HEK293 (cell line): ENCODE data around the gene HJURP.

Experiments
- CTCF ChIA-PET: fragments of 350-600 bp; formaldehyde crosslinking; extraction: SDS; loops from one replicate; lab custom pipeline; 2021; ENCODE audit warnings: antibody characterized with exemption; lab: Yijun Ruan, JAX
- POLR2A ChIA-PET: fragments of 300-600 bp; formaldehyde crosslinking; extraction: SDS; loops from one replicate; lab custom pipeline; 2020; ENCODE audit warnings: antibody characterized with exemption, inconsistent platforms; lab: Yijun Ruan, JAX
- H3K27ac ChIP-seq: fragments of 200-500 bp; sonication (Bioruptor generic); 2 replicates; pipeline ENCODE4 v1.5.1; 2014; ENCODE audit warnings: low read depth, low read length, control low read depth, inconsistent platforms; ENCODE audit errors: extremely low read depth
- H3K36me3 ChIP-seq, 2 experiments: fragments of 200-500 bp in 1 of 2; sonication (Bioruptor generic) in 1 of 2; 1 replicate in 1 of 2; 2 replicates in 1 of 2; pipeline ENCODE4 v1.5.1; 2014 to 2017; ENCODE audit warnings: inconsistent platforms in 2 of 2, low read length in 2 of 2; ENCODE audit not compliant: control insufficient read depth in 2 of 2, insufficient read depth in 1 of 2
- H3K4me1 ChIP-seq: fragments of 200-500 bp; sonication (Bioruptor generic); 2 replicates; pipeline ENCODE4 v1.5.1; 2014; ENCODE audit warnings: mild to moderate bottlenecking, low read length, inconsistent platforms; ENCODE audit not compliant: control insufficient read depth, insufficient read depth
- H3K4me3 ChIP-seq: 2 replicates; pipeline ENCODE4 v1.5.1; 2011; ENCODE audit warnings: low read depth, mild to moderate bottlenecking, control low read depth, low read length, moderate library complexity
- H3K9me3 ChIP-seq: fragments of 200-500 bp; sonication (Bioruptor generic); 2 replicates; pipeline ENCODE4 v1.5.1; 2014; ENCODE audit warnings: low read depth, low read length, inconsistent platforms; ENCODE audit not compliant: control insufficient read depth, insufficient read depth
- BCL11B ChIP-seq: fragments of 450-650 bp; formaldehyde crosslinking; IDR thresholded peaks from 2 replicates; pipeline ENCODE4 v1.5.1; 2016; ENCODE audit warnings: low read depth, missing biosample characterization, missing genetic modification characterization
- SP3 ChIP-seq: fragments of 450-650 bp; formaldehyde crosslinking; IDR thresholded peaks from 2 replicates; pipeline ENCODE4 v1.5.1; 2016; ENCODE audit warnings: missing biosample characterization, missing genetic modification characterization
- SP7 ChIP-seq: fragments of 450-650 bp; formaldehyde crosslinking; IDR thresholded peaks from 2 replicates; pipeline ENCODE4 v1.5.1; 2016; ENCODE audit warnings: missing biosample characterization, missing genetic modification characterization
- TCF7L2 ChIP-seq: IDR thresholded peaks from 2 replicates; pipeline ENCODE4 v1.6.1; 2011; ENCODE audit warnings: low read depth, mild to moderate bottlenecking, inconsistent platforms, low read length, moderate library complexity, borderline replicate concordance
- WT1 ChIP-seq: fragments of 450-650 bp; formaldehyde crosslinking; IDR thresholded peaks from 2 replicates; pipeline ENCODE4 v1.5.1; 2016; ENCODE audit warnings: missing biosample characterization, missing genetic modification characterization
- ZNF140 ChIP-seq: fragments of 450-650 bp; formaldehyde crosslinking; IDR thresholded peaks from 2 replicates; pipeline ENCODE4 v1.5.1; 2016; ENCODE audit warnings: missing biosample characterization, missing genetic modification characterization
- ZNF211 ChIP-seq: fragments of 450-650 bp; formaldehyde crosslinking; IDR thresholded peaks from 2 replicates; pipeline ENCODE4 v1.5.1; 2016; ENCODE audit warnings: low read depth, missing biosample characterization, missing genetic modification characterization
- ZNF239 ChIP-seq: fragments of 450-650 bp; formaldehyde crosslinking; IDR thresholded peaks from 2 replicates; pipeline ENCODE4 v1.5.1; 2016; ENCODE audit warnings: missing biosample characterization, missing genetic modification characterization
- ZNF341 ChIP-seq: fragments of 450-650 bp; formaldehyde crosslinking; IDR thresholded peaks from 2 replicates; pipeline ENCODE4; 2016; ENCODE audit warnings: low read depth, missing biosample characterization, missing genetic modification characterization
- ZNF391 ChIP-seq: fragments of 450-650 bp; formaldehyde crosslinking; IDR thresholded peaks from 2 replicates; pipeline ENCODE4 v1.5.1; 2016; ENCODE audit warnings: low read depth, missing biosample characterization, missing genetic modification characterization, borderline replicate concordance
- ZNF404 ChIP-seq: fragments of 450-650 bp; formaldehyde crosslinking; IDR thresholded peaks from 2 replicates; pipeline ENCODE4 v1.5.1; 2017; ENCODE audit warnings: missing biosample characterization, missing genetic modification characterization
- ZNF423 ChIP-seq: fragments of 450-650 bp; formaldehyde crosslinking; IDR thresholded peaks from 2 replicates; pipeline ENCODE4 v1.5.1; 2016; ENCODE audit warnings: missing biosample characterization, missing genetic modification characterization
- ZNF600 ChIP-seq: fragments of 450-650 bp; formaldehyde crosslinking; IDR thresholded peaks from 2 replicates; pipeline ENCODE4 v1.5.1; 2016; ENCODE audit warnings: missing biosample characterization, missing genetic modification characterization
- ZNF843 ChIP-seq: fragments of 450-650 bp; formaldehyde crosslinking; IDR thresholded peaks from 2 replicates; pipeline ENCODE4 v1.5.1; 2016; ENCODE audit warnings: missing biosample characterization, missing genetic modification characterization
- ZSCAN18 ChIP-seq: fragments of 450-650 bp; formaldehyde crosslinking; IDR thresholded peaks from 2 replicates; pipeline ENCODE4 v1.5.1; 2016; ENCODE audit warnings: missing biosample characterization, missing genetic modification characterization
- ZSCAN23 ChIP-seq: fragments of 450-650 bp; formaldehyde crosslinking; IDR thresholded peaks from 2 replicates; pipeline ENCODE4 v1.5.1; 2016; ENCODE audit warnings: missing biosample characterization, missing genetic modification characterization
- TF ChIP-seq, protein P1 (sequence below): IDR thresholded peaks from 2 replicates; pipeline ENCODE4 v1.6.1; 2011; ENCODE audit warnings: mild to moderate bottlenecking, low read depth, low read length, borderline replicate concordance
- TF ChIP-seq, protein P2 (sequence below): sonication (generic); formaldehyde crosslinking; IDR thresholded peaks from 2 replicates; pipeline ENCODE4 v1.8.1; 2022; ENCODE audit warnings: mild to moderate bottlenecking, moderate library complexity, missing genetic modification reagents
- TF ChIP-seq, protein P3 (sequence below): fragments of 450-650 bp; formaldehyde crosslinking; IDR thresholded peaks from 2 replicates; pipeline ENCODE4 v1.5.1; 2016; ENCODE audit warnings: missing biosample characterization, missing genetic modification characterization
- TF ChIP-seq, protein P4 (sequence below): fragments of 450-650 bp; formaldehyde crosslinking; IDR thresholded peaks from 2 replicates; pipeline ENCODE4 v1.5.1; 2017; ENCODE audit warnings: missing biosample characterization, mild to moderate bottlenecking, missing genetic modification characterization, moderate library complexity

The HJURP gene

GRCh38 chr2:233854241-233854981 is at the start of gene HJURP (continued):
- TF ChIP-seq SP3 (peak; percentile 92), SP7 (peak; percentile 59), ZNF391 (tag by site-specific recombination) (peak; percentile 47; the same call in 1 of the 2 replicates), ZSCAN18 (tag by site-specific recombination) (no peak), ZNF843 (tag by site-specific recombination) (no peak), ZNF211 (no peak), ZNF423 (tag by site-specific recombination) (no peak), TCF7L2 (no peak), ZNF404 (tag by site-specific recombination) (no peak), BCL11B (peak; percentile 89), ZSCAN23 (tag by site-specific recombination) (no peak), ZNF341 (tag by site-specific recombination) (peak; percentile 62)
- TF ChIP-seq, protein P1, sequence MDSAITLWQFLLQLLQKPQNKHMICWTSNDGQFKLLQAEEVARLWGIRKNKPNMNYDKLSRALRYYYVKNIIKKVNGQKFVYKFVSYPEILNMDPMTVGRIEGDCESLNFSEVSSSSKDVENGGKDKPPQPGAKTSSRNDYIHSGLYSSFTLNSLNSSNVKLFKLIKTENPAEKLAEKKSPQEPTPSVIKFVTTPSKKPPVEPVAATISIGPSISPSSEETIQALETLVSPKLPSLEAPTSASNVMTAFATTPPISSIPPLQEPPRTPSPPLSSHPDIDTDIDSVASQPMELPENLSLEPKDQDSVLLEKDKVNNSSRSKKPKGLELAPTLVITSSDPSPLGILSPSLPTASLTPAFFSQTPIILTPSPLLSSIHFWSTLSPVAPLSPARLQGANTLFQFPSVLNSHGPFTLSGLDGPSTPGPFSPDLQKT, result peak; percentile 37; the same call in 1 of the 2 replicates
- TF ChIP-seq, protein P2, sequence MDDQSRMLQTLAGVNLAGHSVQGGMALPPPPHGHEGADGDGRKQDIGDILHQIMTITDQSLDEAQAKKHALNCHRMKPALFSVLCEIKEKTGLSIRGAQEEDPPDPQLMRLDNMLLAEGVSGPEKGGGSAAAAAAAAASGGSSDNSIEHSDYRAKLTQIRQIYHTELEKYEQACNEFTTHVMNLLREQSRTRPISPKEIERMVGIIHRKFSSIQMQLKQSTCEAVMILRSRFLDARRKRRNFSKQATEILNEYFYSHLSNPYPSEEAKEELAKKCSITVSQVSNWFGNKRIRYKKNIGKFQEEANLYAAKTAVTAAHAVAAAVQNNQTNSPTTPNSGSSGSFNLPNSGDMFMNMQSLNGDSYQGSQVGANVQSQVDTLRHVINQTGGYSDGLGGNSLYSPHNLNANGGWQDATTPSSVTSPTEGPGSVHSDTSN (CRISPR knock-in tag), result no peak
- TF ChIP-seq, protein P3, sequence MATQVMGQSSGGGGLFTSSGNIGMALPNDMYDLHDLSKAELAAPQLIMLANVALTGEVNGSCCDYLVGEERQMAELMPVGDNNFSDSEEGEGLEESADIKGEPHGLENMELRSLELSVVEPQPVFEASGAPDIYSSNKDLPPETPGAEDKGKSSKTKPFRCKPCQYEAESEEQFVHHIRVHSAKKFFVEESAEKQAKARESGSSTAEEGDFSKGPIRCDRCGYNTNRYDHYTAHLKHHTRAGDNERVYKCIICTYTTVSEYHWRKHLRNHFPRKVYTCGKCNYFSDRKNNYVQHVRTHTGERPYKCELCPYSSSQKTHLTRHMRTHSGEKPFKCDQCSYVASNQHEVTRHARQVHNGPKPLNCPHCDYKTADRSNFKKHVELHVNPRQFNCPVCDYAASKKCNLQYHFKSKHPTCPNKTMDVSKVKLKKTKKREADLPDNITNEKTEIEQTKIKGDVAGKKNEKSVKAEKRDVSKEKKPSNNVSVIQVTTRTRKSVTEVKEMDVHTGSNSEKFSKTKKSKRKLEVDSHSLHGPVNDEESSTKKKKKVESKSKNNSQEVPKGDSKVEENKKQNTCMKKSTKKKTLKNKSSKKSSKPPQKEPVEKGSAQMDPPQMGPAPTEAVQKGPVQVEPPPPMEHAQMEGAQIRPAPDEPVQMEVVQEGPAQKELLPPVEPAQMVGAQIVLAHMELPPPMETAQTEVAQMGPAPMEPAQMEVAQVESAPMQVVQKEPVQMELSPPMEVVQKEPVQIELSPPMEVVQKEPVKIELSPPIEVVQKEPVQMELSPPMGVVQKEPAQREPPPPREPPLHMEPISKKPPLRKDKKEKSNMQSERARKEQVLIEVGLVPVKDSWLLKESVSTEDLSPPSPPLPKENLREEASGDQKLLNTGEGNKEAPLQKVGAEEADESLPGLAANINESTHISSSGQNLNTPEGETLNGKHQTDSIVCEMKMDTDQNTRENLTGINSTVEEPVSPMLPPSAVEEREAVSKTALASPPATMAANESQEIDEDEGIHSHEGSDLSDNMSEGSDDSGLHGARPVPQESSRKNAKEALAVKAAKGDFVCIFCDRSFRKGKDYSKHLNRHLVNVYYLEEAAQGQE, result 0 out of 2 replicates have a peak, but pooled peaks have one; percentile 6

DNA sequence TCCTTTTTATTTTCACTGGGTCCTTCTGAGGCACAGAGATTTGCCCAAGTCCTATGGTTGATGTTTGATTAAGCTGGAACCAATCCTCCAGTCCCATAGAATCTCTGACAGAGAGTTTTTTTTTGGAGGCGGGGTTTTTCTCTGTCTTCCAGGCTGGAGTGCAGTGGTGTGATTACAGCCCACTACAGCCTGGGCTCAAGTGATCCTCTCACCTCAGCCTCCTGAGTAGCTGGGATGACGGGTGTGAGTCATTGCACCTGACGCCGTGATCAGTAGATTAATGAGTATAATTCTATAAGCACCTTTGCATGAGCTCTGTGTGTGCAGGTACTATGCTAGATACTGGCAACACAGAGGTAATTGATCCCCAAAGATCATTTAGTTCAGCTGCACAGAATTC is 47.5 kb upstream of the HJURP start:
- ChIA-PET CTCF (interaction anchor here (0.6 kb wide), 1 partner anchor 13 kb away, joined by 4 read pairs; no protein-coding TSS in a partner anchor), POLR2A (no interaction called here)
- no peak overlapping the region for H3K4me3 ChIP-seq
- no peaks in the 10 kb centered on the region for H3K36me3 ChIP-seq
- H3K9me3 ChIP-seq, result no peaks in the 10 kb centered on the region
- H3K4me1 ChIP-seq, result no peaks in the 10 kb centered on the region
- TF ChIP-seq ZNF239 (no peak), ZNF140 (tag by site-specific recombination) (no peak), ZNF600 (tag by site-specific recombination) (no peak), WT1 (no peak)
- TF ChIP-seq, protein P4, sequence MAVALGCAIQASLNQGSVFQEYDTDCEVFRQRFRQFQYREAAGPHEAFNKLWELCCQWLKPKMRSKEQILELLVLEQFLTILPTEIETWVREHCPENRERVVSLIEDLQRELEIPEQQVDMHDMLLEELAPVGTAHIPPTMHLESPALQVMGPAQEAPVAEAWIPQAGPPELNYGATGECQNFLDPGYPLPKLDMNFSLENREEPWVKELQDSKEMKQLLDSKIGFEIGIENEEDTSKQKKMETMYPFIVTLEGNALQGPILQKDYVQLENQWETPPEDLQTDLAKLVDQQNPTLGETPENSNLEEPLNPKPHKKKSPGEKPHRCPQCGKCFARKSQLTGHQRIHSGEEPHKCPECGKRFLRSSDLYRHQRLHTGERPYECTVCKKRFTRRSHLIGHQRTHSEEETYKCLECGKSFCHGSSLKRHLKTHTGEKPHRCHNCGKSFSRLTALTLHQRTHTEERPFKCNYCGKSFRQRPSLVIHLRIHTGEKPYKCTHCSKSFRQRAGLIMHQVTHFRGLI, result no peak
- TF ChIP-seq, all 188 proteins: peak for 0
- H3K27ac ChIP-seq, result no peak overlapping the region
